Activated CD8-positive, alpha-beta memory T cell treated with anti-CD3 and anti-CD28 coated beads, Interleukin-2, amount 50 U/mL, for 48 hours (primary cell): ENCODE measurements around the gene NPDC1.

Experiments
- DNase-seq: peaks from one replicate; pipeline ENCODE4 v3.0.0-alpha.2; 2020

NPDC1 gene

DNA sequence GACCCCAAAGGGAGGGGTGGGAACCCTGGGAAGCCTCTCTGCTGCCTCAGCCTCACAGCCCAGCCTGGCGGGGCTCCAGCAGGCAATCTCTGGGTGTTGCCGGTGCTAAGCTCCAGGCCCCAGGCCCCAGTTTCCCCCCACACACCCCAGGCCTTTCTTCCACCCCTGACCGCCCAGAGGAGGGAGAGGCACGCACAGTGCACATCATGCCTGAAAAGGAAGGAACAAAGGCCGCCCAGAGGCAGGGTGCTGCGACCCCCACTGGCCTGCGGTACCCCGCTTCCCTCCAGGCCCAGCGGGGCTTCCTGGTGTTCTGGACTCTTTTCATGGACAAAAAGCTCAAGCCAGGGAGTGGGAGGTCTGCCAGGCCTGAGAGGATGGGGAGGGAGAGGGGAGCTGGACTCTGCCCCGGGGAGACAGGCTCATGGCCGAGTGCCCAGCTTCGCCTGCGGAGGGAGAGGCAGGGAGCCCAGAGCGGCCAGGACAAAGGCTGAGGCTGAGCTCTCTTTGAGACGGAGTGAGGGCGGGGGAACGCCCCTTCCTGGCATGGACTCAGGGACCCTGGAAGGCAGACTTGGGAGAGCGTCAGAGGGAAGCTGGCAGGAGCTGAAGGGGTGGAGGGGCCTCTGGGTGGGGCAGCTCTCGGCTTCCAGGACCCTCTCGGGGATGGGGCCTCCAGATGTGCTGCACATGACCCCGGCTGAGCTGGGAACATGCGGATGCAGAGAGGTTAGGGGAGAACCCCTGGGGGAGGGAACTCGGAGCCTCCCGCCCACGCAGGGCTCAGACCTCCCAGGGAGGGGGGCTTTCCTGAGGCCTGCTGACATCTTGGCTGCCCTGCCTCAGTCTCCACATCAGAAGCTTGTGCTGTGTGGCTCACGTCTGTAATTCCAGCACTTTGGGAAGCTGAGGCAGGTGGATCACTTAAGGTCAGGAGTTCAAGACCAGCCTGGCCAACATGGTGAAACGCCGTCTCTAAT lies 9.7 kb upstream of the NPDC1 start:
- no peak for DNase-seq

DNA sequence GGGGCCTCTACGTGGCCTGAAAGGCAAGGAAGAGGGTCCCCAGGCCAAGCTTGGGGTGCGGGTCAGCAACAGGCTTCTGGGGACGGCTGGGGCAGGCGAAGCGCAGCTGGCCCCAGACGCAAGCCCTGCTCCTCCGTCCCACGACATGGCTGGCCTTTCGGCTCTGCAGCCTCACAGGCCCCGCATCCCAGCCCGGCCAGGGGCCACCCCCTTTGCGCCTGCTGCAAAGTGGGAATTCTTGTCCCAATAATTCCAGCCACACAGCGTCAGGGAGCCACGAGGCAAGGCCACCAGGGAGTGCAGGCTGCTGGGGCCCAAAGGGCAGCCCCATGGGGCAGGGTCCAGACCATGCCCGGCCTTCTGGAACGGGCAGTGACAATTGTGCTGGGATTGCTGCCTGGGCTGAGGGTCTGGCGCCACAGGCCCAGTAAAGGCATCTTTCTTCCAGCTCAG lies 9.0 kb upstream of the NPDC1 start:
- no peak for DNase-seq

- DNase-seq = no peak
These were observed 8.3 kb upstream of the NPDC1 start, which contains the start of gene ENTPD2 for GRCh38 chr9:137053944-137054931. Gene ENTPD2 (minus strand): TSS chr9:137054061. CDS start chr9:137053997, 64 bp downstream.

DNA sequence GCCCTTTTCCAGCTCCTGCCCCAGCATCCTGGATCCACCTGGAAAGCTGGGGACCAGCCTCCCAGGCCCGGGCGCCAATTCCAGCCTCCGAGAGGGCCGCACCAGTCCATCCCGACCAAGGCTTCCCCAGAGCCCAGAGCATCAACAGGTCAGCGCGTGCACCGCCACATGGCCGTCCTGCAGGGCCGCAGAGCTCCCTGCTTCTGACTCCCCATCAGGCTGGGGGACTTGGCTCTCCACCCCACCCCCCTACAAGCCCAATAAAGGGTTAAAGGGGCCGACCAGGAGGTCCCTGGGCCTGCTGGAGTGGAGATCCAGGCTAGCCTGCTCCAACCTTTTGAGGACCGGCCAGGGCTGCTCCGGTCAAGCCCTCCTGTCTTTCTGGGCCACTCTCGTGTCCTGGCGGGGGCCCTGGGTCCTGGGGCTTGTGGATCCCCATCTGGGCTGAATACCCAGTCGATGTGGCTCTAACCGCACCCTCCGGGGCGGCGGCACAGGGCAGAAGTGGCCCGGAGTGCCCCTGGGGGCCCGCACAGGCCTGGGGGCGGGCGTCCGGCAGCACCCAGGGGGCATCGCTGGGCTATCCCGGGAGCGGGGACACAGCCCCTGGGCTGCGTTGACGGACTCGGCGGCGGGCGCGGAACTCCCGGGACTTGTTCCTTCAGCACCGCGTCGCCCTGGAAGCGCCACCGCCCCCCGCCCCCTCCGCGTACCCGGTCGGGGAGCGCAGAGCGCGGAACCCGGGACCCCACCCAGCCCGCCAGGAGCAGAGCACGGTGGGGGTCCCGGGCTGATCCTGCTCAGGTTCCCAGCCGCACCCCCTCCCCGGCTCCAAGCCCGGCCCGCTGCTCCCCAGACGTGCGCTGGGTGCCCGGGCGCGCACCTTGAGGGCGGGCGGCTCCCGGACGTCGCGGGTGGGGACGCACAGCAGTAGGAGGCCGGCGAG lies 7.3 kb upstream of the NPDC1 start:
- no peak for DNase-seq

GRCh38 chr9:137052293-137052692 lies 6.3 kb upstream of the NPDC1 start:
- DNase-seq = no peak

DNA sequence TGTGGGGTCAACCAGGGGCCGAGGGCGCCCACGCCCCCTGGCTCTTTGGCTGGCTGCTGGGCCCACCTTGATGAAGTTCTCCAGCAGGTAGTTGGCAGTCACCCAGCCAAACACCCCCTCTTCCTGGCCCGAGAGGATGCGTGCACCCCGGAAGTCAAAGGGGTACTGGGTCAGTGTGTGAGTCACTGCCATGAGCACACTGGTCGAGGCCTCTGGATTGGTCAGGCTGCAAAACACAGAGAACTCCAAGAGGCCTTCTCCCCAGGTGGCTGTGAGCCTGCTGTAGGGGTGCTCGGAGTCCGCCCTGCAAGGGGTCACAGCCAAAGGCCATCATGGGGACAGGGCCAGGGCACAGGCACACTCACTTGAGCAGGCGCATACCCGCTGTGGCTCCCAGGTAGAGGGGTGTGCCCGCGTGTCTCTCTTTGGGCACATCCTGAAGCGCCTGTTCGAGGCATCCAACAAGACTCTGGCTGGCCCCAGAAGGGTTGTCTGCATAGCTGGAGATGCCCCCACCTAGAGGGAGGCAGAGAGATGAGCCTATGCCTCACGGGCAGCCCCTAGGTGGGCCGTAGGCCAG lies 5.3 kb upstream of the NPDC1 start:
- no peak for DNase-seq

GRCh38 chr9:137050570-137050969 lies 4.6 kb upstream of the NPDC1 start:
- DNase-seq = no peak

DNA sequence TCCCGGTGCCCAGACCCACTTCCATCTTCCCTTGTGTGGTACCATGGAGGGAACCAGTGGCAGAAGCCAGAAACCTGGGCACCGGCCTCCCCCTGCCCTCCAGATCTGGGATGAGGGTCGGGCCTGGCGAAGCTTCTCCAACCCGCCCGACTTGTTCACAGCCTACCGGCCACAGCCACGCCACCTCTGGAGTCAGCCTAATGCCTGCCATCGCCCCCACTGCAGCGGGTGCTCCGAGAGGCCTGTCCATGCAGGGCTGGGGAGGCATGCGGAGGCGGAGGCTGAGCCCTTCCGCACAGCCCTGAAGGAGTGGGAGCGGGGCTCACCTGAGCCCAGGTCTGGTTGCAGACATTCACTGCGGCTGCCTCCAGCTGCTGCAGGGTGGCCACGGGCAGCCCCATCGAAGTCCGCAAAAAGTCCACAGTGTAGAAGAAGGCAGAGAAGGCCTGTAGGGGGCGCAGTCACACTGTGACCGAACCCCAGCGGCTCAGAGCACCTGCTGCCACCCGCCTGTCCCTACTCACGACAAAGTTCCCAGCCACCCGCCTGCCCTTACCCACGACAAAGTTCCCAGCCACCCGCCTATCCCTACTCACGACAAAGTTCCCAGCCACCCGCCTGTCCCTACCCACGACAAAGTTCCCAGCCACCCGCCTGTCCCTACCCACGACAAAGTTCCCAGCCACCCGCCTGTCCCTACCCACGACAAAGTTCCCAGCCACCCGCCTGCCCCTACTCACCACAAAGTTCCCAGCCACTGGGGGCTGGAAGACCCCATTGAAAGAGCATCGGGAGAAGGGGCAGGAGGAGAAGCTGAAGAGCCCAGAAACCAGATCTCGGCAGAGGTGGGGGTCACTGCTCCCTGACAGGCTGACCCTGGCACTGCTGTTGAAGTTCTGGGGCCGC lies 3.8 kb upstream of the NPDC1 start:
- peak; percentile 91 for DNase-seq

- no peak for DNase-seq
These were observed 2.9 kb upstream of the NPDC1 start for GRCh38 chr9:137048655-137049543.

DNA sequence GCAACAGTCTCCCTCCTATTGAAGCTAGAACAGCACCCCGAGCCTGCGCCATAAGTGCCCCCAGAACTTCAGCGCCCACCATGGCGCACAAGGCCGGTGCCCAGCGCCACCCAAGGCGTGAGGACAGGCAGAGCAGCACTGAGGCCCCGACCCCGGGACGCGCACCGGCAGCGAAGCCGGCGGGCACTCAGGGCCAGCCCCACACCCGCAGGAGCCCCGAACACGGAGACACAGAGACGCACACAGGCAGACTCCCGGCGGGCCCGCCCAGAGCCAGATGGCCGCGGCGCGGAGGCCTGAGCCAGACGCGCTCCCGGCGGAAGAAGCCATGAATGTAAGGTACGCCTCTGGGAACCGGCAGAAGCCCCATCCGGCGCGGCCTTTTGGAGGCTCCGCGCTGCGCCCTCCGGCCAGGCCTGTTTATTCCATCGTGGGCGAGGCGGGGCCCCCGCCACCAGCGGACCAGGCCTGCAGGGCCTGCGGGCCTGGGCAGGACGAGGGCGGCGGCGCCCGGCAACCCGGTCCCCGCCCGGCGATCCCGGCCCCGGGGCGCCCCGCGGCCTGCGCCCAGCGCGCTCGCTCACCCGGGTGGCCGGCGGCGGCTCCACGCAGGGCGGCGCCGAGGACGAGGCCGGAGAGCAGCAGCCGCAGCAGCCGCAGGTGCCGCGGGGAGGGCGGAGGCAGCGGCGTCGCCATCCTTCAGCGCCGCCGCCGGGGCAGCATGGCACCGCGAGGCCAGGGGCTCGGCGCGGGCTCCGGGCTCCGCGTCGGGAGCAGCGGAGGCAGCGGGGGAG lies 486 bp downstream of the NPDC1 start:
- DNase-seq = no peak

DNA sequence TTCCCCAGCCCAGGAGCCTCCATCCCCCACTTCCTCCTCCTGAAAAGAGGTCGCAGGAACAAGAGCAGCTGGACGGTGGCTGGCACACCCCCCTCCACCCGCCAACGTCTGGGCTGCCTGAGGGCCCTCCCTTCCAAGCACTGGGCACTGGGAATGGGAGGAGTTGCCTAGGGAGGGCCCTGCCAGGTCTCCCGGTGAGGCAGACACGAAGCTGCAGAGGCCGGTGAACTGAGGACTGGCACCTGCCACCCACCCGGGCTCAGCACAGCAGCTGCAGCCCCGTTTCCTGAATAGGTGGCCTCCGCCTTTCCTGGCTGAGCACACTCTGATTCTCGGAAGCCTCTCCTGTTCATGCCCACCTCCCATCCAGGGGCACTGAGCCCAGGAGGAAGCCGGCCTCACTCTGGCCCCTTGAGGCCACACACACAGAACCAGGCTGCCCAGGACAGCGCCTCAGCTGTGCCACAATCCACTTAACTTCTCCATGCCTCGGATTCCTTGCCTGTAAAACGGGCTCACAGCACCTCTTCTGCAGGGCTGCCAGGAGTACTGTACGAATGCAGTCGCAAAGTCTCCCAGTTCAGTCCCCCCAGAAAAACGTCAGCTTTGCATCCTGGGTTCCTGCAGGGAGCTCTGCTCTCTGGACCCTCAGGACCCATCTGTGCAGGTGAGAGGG lies 1.3 kb downstream of the NPDC1 start:
- DNase-seq = no peak

GRCh38 chr9:137044037-137044436 lies 1.9 kb downstream of the NPDC1 start:
- DNase-seq = no peak

- no peak for DNase-seq
These were observed 2.9 kb downstream of the NPDC1 start for GRCh38 chr9:137042751-137043727.

DNA sequence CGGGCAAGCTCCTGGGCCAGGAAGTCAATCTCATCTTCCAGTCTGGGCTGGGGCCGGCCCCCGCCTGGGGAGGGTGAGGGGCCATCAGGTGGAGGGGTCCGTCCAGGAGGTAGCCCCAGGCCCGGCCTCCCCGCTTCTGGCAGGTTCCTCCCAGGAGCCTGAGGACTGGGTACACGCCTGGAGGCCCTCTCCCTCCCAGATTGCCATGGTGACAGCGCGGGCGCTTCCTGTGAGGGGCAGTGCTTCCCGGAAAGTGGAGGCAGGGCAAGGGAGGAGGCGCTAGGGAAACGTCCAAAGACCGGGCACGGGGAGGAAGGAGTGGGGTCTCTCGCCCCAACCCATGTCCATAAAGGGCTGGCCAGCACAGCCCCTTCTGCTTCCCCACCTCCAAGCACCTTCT lies 4.9 kb downstream of the NPDC1 start:
- DNase-seq = no peak

GRCh38 chr9:137040568-137040967 lies 5.4 kb downstream of the NPDC1 start:
- DNase-seq = no peak

GRCh38 chr9:137039611-137040366 lies 6.2 kb downstream of the NPDC1 start:
- DNase-seq = no peak
